ENCODE data around the gene LUZP2.

DNA sequence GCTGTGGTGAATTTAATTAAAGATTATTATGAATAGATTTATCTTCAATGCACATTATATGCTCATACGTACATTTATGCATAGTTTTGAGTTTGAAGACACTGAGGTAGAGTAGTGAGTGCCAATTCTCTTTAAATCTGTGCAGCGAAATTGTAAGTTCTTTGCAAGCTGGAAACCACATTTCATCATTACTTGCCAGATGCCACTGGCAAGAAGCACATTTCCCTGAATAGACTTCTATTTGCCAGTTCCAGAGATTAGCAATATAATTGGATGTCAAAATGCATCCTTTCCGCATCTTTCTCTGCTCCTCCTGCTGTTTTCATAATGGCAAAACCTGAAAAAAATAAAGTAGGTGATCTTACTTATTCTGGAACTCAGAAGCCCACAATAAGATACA, 448.0 kb downstream of the LUZP2 start:
- no peak for TF ChIP-seq TAF1 (IDR thresholded peaks at IDR 0.05; ENCODE audit: borderline replicate concordance, low read depth, low read length)
- TF ChIP-seq POLR2A (IDR thresholded peaks at IDR 0.05; ENCODE audit: low read depth, low read length): no peak
